Stimulated activated naive CD4-positive, alpha-beta T cell (primary cell): ENCODE measurements around the gene SMPD3.
A peak's percentile ranks its signal among the peaks of the same experiment; 100 is the strongest.

Experiments
- DNase-seq, 6 experiments: peaks; one replicate each; lab custom pipeline; 2025; lab: John Stamatoyannopoulos, UW

The SMPD3 gene

GRCh38 chr16:68369168-68369567, 79.1 kb downstream of the SMPD3 start:
- DNase-seq, result no peak

DNA sequence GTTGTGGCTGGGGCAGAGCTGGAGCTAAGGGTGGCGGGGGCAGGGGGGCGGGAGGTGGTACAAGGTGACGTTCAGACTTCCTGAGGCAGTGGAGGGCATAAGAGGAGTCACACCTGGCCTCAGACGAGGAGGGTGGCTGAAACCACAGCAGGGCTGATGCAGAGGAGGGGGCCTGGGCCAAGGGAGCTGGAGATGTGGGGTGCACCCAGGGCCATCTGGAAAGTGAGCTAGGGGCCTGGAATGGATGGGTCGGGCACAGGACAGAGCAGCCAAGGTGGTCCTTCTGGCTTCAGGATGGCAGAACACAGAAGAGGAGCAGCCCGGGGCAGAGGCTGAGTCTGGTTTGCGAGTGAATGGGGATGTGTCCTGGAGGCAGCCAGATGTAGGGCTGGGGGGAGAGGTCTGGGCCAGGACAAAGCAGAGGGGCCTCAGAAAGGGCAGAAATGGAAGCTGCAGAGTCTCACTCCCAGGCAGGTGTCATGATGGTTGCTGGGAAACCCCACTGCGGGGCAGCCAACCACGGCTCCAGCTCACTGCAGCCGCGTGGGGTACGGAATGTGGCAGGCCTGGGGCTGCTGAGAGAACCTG, 79.9 kb downstream of the SMPD3 start:
- DNase-seq, result no peak

DNA sequence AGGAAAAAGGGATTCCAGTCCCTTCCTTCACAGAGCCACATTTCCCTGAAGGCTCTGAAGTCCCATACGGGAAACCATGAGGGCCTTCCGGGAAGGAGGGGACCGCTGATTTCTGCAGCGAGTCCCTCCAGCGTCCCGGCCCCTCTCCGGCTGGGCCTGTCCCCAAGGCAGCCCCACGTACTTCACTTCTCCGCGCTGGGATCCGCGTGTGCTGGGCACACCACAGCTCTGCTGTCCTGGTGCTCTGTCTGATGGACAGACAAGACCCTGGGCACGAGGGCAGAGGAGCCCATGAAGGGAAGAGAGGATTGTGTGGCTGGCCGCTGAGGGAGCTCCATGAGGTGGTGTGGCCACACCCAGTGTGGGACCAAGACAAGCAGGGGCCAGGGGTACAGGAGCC, 80.4 kb downstream of the SMPD3 start:
- no peak for DNase-seq

- DNase-seq, result peak in 1 of 6 experiments; percentile 10
These were observed 80.9 kb downstream of the SMPD3 start for GRCh38 chr16:68367440-68367839.

DNA sequence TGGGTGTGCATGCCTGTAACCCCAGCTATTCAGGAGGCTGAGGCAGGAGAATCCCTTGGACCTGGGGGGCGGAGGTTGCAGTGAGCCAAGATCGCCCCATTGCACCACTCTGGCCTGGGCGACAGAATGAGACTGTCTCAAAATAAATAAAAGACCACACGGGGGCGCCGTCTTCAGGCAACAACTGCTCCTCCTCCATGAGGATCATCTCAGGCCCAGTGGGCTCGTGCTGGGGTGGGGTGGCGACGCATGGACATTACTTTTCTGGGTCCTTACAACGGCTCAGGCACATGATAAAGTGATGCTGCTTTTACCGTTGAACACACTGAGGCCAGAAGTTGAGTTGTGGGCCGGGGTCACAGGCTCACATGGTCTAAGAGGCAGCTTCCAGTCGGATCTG, 81.3 kb downstream of the SMPD3 start:
- peak in 4 of 6 experiments; percentile 7 to 30 (median 26) for DNase-seq

DNA sequence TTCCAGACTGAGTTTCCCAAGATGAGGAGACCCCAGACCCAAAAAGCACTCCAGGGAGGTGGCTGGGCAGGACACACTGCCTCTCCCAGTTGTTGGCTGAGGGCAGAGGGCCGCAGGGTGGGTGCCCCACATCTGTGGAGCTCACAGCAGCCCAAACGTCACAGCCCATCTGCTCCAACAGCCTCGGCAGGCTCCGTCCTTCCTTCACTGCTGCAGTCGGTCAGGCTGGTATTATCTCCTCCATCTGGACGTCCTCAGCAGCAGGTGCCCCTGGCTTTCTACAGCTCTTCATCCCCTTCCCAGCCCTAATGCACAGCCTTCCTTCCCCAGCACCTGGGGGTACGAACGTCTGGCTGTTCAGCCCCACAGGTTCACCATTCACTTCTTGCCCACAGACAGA, 82.2 kb downstream of the SMPD3 start:
- no peak for DNase-seq

DNA sequence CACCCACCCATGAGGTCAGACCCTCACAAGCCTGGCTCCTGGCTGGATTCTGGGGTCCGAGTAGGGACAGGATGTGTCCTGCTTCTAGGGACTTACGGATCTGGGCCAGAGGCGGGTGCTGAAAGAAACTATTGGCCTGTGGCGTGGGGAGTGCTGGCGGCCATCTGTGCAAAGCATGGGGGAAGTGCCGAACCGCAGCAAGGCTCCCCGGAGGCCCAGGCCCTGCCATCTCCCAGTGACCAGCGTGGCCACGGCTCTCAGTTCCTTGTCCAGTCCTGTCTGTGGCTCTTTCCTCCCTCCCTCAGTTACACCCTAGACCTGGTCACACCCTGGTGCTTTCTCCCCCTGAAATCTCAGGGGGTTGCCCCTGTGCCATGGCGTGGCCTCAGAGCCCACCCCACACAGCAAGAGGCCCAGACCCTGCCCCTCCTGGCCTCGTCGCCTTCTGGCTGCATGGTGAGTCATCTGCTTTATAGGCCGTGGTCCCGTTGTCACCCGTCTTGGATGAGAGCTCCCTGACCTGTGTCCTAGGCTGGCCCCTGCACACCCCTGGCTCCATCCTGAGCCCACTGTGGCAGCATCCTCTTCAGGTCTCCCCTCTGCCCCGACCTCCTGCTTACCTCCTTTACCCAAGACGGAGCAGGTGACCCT, 83.0 kb downstream of the SMPD3 start:
- no peak for DNase-seq

DNA sequence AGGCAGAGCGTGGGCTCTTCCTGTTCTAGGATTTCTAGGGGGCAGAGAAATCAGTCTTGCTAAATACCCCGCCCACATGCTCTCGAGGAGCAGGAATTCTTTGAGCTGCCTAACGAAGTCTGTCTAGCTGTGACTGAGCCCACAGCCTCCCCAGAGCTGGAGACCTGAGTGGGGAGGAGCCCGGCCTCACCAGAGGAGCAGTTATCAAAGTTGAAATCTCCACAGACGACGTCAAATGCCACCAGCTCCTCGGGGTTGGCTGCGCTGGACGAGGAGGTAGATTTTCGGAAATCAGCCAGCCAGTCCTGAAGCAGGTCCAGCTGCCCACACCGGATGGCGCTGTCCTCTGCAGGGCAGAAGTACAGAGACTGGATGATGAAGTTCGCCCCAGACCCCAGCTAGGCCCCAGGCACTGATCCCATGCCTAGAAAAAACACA, 83.7 kb downstream of the SMPD3 start:
- DNase-seq, result no peak

GRCh38 chr16:68363658-68364521, 84.4 kb downstream of the SMPD3 start:
- DNase-seq, result no peak

GRCh38 chr16:68362947-68363657, 85.2 kb downstream of the SMPD3 start:
- no peak for DNase-seq

DNA sequence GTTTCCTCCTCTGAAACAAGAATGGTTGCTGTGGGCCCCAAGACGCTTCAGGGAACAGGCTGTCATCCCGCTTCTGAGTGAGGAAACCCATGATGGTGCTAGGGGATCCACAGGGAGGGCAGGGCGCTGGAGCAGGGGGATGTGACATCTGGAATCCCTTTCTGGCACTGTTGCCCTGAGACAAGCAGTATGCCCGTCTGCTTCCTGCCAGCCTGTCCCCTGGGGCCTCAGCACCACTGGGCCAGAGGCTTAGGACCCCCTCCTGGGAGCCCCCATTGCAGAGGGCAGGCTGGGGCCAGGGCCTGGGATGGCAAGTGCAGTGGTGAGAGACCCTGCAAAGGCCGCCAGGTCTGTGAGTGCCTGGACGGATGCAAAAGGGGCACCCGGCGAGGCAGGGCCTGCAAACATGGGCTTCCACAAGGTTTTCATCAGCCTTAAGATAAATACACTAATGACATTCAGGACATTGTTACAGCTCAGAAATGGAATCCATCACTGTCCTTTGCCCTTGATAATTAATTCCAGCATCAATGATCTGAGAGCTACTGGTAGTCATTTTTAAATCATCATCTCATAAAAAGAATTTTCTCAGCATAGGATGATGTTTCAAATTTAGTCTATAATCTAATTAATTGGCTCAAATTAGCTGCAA, 85.9 kb downstream of the SMPD3 start:
- no peak for DNase-seq

- no peak for DNase-seq
These were observed 86.8 kb downstream of the SMPD3 start for GRCh38 chr16:68361485-68361884.

DNA sequence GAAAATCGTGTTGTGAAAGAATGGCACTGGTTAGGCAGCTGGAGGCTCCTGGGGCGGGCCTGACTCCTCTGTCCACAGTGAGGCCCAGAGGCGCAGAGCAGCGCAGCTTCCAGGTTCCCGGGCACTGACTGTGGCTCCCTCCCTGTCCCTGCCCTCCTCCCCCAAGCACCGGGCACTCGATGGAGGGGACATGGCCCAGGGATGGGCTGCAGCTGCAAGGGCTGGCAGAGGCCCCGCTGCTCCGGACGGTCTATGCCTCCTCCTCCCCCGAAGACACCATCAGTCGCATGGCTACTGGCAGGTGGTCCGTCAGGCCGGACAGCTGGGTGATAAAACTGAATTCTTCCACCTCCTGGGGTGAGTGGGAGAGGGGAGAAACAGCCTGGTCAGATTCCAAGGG, 87.4 kb downstream of the SMPD3 start:
- no peak for DNase-seq

GRCh38 chr16:68360547-68360946, 87.8 kb downstream of the SMPD3 start:
- DNase-seq, result no peak

DNA sequence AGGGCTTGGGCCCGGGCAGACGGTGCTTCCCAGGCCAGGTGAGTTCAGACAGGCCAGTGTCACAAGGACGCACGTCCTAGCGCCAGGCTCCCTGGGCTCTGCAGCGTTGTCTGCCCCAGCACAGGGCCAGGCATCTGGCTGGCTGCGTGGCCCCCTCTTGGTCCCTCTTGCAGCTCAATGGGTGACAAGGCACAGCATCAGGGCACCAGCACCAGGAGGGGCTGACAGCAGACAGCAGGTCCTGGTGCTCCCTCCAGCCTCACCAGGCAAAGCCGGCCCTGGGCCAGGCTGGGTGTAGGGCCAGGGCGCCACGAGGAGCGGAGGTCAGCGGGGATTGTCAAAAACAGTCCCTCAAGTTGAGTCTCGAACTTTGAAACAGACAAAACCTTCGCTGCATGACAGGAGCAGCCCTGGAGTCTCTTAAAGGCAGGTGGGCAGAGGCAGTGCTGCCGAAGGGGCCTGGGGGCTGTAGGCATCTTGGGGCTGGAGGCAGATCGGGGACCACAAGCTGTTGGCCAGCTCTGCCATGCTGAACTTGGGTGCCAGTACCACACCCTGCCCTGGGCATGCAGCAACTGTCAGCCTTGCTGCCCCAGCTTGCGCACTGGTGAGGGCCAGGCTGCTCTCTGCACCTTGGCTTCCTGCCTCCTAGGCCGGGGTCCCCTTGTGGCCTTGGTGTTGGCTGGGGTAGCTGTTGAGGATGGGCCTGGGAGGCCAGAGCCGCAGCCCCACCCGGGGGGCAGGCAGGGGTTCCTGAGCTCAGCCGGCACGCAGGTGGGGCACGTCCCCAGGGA, 88.7 kb downstream of the SMPD3 start:
- no peak for DNase-seq

DNA sequence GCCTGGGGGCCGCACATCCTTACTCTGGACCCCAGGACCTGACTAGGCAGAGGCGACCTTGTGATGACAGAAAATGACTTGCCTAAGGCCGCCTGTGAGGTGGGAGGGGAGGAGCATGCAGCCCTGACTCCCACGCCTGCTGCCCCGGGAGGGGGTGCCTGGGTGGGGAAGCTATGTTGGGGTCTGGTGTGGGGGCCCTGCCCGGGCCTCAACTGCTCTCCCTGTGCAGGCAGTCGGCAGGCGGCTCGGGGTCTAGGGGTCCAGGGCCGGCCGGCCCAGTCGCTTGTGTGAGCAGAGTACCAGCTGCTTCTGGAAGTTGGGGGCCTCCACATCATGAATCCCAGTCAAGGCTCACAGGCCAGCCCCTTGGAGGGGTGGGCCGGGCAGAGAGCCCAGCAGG, 89.4 kb downstream of the SMPD3 start:
- DNase-seq, result no peak

- DNase-seq, result no peak
These were observed 90.4 kb downstream of the SMPD3 start for GRCh38 chr16:68357923-68358322.

DNA sequence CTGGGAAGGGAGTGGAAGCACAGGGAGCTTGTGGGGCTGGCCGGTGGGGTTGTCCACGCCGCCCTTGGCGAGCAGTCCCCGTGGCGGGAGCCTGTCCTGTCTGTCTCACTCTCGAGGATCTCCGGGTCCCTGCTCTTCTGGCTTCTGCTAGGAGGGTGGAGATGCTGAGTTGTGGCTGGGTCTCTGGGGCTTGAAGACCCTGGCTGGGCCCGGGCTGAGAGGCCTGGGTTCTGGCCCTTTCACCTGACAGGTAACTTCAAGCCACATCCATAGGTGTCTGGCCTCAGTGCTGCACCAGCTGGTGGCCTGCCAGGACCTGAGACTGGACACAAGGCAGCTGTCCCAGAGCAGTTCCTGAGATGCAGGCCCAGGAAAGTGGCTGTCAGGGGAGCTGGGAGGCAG, 90.8 kb downstream of the SMPD3 start:
- DNase-seq, result no peak

DNA sequence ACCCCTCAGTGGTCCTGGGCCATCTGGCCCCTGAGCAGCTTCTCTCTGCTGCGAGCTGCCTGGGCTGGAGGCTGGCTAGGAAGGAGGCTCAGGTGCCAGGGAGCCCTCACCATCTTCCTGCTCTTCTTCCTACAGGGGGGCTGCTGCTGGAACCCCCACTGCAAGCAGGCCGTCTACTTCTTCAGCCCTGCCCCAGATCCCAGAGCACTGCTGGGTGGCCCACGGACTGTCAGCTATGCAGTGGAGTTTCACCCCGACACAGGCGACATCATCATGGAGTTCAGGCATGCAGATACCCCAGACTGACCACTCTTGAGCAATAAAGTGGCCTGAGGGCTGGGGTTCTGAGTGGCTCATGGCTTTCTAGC, 91.4 kb downstream of the SMPD3 start:
- DNase-seq, result no peak

GRCh38 chr16:68356249-68356918, 91.9 kb downstream of the SMPD3 start:
- DNase-seq, result peak; percentile 33 to 70 (median 54)
